HG03196 (cell line): ENCODE measurements around the gene ARHGAP22.

Experiments
- ATAC-seq: cut with Tn5 transposase; IDR thresholded peaks from one replicate; pipeline ENCODE4 v1.9.1; 2021; ENCODE audit not compliant: unreplicated experiment

The ARHGAP22 gene

GRCh38 chr10:48481385-48481784 lies 123.5 kb downstream of the ARHGAP22 start:
- ATAC-seq = no peak

- ATAC-seq = no peak
Measured at GRCh38 chr10:48480397-48481374, 124.2 kb downstream of the ARHGAP22 start.

GRCh38 chr10:48478980-48479811 lies 125.7 kb downstream of the ARHGAP22 start:
- no peak for ATAC-seq

- ATAC-seq = no peak
Measured at GRCh38 chr10:48478469-48478868, 126.4 kb downstream of the ARHGAP22 start.

- ATAC-seq = no peak
Measured at GRCh38 chr10:48477616-48478015, 127.3 kb downstream of the ARHGAP22 start.

GRCh38 chr10:48477141-48477540 lies 127.7 kb downstream of the ARHGAP22 start:
- ATAC-seq = no peak

- ATAC-seq = no peak
Measured at GRCh38 chr10:48476279-48476982, 128.4 kb downstream of the ARHGAP22 start.

- no peak for ATAC-seq
Measured at GRCh38 chr10:48475943-48476278, 129.0 kb downstream of the ARHGAP22 start.

- ATAC-seq = no peak
Measured at GRCh38 chr10:48474765-48475365, 130.0 kb downstream of the ARHGAP22 start.

- ATAC-seq = no peak
Measured at GRCh38 chr10:48473704-48474103, 131.2 kb downstream of the ARHGAP22 start.

GRCh38 chr10:48472501-48473069 lies 132.3 kb downstream of the ARHGAP22 start:
- ATAC-seq = no peak

- no peak for ATAC-seq
Measured at GRCh38 chr10:48470893-48471805, 133.7 kb downstream of the ARHGAP22 start.

- no peak for ATAC-seq
Measured at GRCh38 chr10:48470115-48470892, 134.6 kb downstream of the ARHGAP22 start.

GRCh38 chr10:48469516-48470020 lies 135.3 kb downstream of the ARHGAP22 start:
- ATAC-seq = no peak

- no peak for ATAC-seq
Measured at GRCh38 chr10:48468866-48469511, 135.9 kb downstream of the ARHGAP22 start.

GRCh38 chr10:48468130-48468790 lies 136.6 kb downstream of the ARHGAP22 start:
- no peak for ATAC-seq

- ATAC-seq = no peak
Measured at GRCh38 chr10:48467669-48468068, 137.2 kb downstream of the ARHGAP22 start.
